ENCODE results near the gene LRRIQ1.
"Not testable (repeated sequence)": the region's sequence is repeated elsewhere in the genome, so short reads cannot be mapped to it uniquely, and the experiment has no call there.

LRRIQ1 gene

DNA sequence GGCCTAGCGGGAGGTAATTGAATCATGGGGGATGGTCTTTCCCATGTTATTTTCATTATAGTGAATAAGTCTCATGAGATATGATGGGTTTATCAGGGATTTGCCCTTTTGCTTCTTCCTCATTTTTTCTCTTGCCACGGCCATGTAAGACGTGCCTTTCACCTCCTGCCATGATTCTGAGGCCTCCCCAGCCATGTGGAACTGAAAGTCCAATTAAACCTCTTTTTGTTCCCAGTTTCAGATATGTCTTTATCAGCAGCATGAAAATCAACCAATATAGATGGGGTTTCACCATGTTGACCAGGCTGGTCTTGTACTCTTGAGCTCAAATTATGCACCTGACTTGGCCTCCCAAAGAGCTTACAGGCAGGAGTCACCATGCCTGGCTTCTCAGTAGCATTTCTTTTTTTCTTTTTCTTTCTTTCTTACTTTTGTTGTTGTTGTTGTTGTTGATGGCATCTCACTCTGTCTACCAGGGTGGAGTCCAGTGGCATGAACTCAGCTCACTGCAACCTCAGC is 33.3 kb upstream of the LRRIQ1 start:
- DNase-seq (ENCODE audit: low read depth), result no peak
- H3K4me3 ChIP-seq (ENCODE audit: control insufficient read depth, low read depth, low read length), result no peak overlapping the region
- TF ChIP-seq, protein P1, sequence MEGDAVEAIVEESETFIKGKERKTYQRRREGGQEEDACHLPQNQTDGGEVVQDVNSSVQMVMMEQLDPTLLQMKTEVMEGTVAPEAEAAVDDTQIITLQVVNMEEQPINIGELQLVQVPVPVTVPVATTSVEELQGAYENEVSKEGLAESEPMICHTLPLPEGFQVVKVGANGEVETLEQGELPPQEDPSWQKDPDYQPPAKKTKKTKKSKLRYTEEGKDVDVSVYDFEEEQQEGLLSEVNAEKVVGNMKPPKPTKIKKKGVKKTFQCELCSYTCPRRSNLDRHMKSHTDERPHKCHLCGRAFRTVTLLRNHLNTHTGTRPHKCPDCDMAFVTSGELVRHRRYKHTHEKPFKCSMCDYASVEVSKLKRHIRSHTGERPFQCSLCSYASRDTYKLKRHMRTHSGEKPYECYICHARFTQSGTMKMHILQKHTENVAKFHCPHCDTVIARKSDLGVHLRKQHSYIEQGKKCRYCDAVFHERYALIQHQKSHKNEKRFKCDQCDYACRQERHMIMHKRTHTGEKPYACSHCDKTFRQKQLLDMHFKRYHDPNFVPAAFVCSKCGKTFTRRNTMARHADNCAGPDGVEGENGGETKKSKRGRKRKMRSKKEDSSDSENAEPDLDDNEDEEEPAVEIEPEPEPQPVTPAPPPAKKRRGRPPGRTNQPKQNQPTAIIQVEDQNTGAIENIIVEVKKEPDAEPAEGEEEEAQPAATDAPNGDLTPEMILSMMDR (conservative IDR thresholded peaks at IDR 0.05; ENCODE audit: control insufficient read depth, insufficient read depth, low read depth, low read length), result no peak

DNA sequence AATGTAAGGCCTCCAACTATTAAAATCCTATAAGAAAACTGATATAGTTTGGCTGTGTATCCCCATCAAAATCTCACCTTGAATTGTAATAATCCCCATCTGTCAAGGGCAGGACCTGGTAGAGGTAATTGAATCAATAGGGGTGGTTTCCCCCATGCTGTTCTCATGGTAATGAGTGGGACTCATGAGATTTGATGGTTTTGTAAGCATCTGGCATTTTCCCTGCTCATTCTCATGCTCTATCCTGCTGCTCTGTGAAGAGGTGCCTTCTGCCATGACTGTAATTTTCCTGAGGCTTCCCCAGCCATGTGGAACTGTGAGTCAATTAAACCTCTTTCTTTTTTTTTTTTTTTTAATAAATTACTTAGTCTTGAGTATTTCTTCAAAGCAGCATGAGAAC is 31.9 kb upstream of the LRRIQ1 start:
- no peak overlapping the region for H3K4me3 ChIP-seq (ENCODE audit: control insufficient read depth, low read depth, low read length)
- DNase-seq (ENCODE audit: low read depth), result peak; percentile 17
- TF ChIP-seq, protein P1 (conservative IDR thresholded peaks at IDR 0.05; ENCODE audit: control insufficient read depth, insufficient read depth, low read depth, low read length), result no peak

DNA sequence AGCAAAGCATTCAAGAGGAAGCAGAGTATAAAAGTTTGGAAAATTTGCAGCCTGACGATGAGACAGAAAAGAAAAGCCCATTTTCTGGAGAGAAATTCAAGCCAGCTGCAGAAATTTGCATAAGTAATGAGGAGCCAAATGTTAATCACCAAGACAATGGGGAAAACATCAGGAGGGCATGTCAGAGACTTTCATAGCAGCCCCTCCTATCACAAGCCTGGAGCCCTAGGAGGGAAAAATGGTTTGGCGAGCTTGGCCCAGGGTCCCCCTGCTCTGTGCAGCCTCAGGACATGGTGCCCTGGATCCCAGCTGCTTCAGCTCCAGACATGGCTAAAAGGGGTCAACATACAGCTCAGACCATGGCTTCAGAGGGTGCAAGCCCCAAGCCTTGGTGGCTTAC is 31.1 kb upstream of the LRRIQ1 start:
- DNase-seq (ENCODE audit: low read depth); H3K4me3 ChIP-seq (ENCODE audit: control insufficient read depth, low read depth, low read length): not testable (repeated sequence)

DNA sequence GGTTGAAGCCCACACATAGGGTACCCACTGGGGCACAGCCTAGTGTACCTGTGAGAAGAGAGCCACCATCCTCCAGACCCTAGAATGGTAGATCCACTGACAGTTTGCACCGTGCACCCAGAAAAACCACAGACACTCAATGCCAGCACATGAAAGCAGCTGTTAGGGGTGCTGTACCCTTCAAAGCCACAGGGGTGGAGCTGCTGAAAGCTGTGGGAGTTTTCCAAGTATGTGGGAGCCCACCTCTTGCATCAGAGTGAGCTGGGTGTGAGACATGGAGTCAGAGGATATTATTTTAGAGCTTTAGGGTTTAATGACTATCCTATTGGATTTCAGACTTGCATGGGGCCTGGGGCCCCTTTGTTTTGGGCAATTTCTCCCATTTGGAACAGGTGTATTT is 30.5 kb upstream of the LRRIQ1 start:
- DNase-seq (ENCODE audit: low read depth), result no peak

DNA sequence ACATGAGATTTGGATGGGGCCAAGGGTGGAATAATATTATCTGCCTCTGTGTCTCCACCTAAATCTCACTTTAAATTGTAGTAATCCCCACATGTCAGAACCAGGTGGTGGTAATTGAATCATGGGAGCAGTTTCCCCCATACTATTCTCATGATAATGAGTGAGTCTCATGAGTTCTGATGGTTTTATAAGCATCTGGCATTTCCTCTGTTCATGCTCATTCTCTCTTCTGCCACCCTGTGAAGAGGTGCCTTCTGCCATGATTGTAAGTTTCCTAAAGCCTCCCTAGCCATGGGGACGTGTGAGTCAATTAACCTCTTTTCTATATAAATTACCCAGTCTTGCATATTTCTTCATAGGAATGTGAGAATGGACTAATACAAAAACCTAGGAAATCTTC is 29.9 kb upstream of the LRRIQ1 start:
- TF ChIP-seq, protein P1 (conservative IDR thresholded peaks at IDR 0.05; ENCODE audit: control insufficient read depth, insufficient read depth, low read depth, low read length), result no peak
- DNase-seq (ENCODE audit: low read depth), result no peak
- H3K4me3 ChIP-seq (ENCODE audit: control insufficient read depth, low read depth, low read length), result no peak overlapping the region

More for the DNA sequence above, 30.5 kb upstream of the LRRIQ1 start:
- TF ChIP-seq, protein P1 (conservative IDR thresholded peaks at IDR 0.05; ENCODE audit: control insufficient read depth, insufficient read depth, low read depth, low read length), result no peak
- H3K4me3 ChIP-seq (ENCODE audit: control insufficient read depth, low read depth, low read length), result no peak overlapping the region

DNA sequence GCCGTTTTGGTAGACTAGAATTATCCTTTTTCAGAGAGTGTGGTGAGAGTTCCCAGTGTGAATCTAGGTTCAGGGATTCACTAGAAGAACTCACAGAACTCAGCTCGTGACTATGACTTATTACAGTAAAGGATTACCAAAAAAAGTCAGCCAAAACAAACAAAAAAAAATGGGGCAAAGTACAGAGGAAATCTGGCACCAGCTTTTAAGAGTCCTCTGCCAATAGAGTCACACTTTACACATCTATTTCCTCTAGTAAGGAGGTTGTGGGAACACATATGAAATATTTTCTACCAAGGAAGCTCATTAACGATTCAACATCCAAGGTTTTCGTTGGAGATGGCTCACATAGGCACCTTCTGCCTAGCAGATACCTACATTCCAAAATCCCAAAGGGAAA is 28.3 kb upstream of the LRRIQ1 start:
- peak; percentile 92 for DNase-seq (ENCODE audit: low read depth)
- no peak overlapping the region for H3K4me3 ChIP-seq (ENCODE audit: control insufficient read depth, low read depth, low read length)
- TF ChIP-seq, protein P1 (conservative IDR thresholded peaks at IDR 0.05; ENCODE audit: control insufficient read depth, insufficient read depth, low read depth, low read length), result no peak

DNA sequence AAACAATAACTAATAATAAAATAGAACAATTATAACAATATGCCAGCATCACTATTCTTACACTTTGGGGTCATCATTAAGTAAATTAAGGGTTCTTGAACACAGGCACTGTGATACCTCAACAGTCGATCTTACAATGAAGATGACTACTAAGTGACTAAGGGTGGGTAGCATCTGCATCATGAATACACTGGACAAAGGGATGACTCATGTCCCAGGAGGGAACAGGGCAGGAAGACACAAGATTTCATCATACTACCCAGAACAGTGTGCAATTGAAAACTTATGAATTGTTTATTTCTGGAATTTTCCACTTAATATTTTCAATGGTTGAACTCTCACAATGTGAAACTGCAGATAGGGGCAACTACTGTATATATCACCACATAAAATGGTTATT is 19.7 kb upstream of the LRRIQ1 start:
- H3K4me3 ChIP-seq (ENCODE audit: control insufficient read depth, low read depth, low read length), result no peak overlapping the region
- TF ChIP-seq, protein P1 (conservative IDR thresholded peaks at IDR 0.05; ENCODE audit: control insufficient read depth, insufficient read depth, low read depth, low read length), result no peak
- peak; percentile 100 for DNase-seq (ENCODE audit: low read depth)

Measured in fibroblast of mammary gland (primary cell).